HG02623 (cell line): ENCODE results near the gene BSDC1.
"Not testable (repeated sequence)": the region's sequence is repeated elsewhere in the genome, so short reads cannot be mapped to it uniquely, and the experiment has no call there.

Experiments
- ATAC-seq: cut with Tn5 transposase; IDR thresholded peaks from one replicate; pipeline ENCODE4 v1.9.1; 2021; ENCODE audit warnings: moderate library complexity; ENCODE audit not compliant: unreplicated experiment

Gene BSDC1

GRCh38 chr1:32361308-32361673, 33.0 kb downstream of the BSDC1 start:
- no peak for ATAC-seq

- ATAC-seq: no peak
Measured at GRCh38 chr1:32358435-32358834, 35.8 kb downstream of the BSDC1 start.

- ATAC-seq: no peak
Measured at GRCh38 chr1:32357614-32358013, 36.6 kb downstream of the BSDC1 start.

DNA sequence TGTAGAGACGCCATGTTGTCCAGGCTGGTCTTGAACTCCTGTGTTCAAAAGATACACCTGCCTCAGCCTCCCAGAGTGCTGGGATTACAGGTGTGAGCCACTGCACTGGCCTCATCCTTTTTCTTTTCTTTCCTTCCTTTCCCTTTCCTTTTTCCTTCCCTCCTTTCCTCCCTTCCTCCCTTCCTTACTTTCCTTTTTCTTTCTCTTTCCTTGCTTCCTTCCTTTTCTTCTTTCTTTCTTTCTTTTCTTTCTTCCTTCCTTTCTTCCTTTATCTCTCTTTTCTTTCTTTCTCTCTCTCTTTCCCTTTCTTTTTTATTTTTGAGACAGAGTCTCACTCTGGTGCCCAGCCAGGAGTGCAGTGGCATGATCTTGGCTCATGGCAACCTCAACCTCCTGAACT, 37.8 kb downstream of the BSDC1 start:
- ATAC-seq: no peak

DNA sequence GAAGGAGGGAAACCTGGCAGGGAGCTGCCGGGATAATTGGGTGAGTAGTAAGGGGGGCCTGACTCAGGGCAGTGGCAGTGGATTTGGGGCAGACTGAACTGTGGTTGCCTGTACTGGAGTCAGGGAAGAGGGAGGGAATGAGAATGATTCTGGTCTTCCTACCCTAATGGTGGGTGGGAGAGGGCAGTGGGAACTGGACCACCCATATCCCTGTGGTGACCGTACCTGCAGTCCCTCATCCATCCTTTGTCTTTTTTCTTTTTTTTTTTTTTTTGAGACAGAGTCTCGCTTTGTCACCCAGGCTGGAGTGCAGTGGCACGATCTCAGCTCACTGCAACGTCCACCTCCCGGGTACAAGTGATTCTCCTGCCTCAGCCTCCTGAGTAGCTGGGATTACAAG, 38.5 kb downstream of the BSDC1 start:
- not testable (repeated sequence) for ATAC-seq

DNA sequence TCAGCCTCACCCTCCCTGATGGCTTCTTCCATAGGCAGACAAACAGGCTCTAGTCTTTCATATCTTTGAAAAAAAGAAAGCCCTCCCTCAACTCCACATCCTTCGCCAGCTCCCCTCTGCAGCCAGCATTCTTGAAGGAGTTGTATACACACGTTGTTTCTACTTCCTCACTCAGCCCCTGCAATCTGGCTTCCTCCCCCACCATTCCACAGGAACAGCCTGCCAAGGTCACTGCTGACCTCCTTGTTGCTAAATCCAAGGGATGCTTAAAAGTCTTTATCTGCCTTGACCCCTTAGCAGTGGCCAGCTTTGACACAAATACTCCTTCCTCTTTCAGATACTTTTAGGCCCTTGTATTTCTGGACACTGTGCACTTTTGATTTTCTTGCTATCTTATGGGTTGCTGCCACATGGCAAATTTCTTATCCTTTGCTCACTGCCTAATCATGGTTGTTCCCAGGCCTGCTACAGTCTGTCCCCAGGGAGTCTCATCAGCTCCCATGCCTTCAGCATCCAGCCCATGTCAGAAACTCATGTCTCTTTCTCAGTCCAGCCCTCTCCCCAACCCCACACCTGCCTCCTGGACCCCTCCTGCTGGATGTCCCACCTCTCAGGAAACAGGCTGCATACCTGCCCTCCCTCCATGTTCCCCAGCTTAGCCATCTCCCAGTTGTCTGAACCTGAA, 40.2 kb downstream of the BSDC1 start:
- no peak for ATAC-seq

GRCh38 chr1:32353431-32353830, 40.8 kb downstream of the BSDC1 start:
- ATAC-seq: no peak

DNA sequence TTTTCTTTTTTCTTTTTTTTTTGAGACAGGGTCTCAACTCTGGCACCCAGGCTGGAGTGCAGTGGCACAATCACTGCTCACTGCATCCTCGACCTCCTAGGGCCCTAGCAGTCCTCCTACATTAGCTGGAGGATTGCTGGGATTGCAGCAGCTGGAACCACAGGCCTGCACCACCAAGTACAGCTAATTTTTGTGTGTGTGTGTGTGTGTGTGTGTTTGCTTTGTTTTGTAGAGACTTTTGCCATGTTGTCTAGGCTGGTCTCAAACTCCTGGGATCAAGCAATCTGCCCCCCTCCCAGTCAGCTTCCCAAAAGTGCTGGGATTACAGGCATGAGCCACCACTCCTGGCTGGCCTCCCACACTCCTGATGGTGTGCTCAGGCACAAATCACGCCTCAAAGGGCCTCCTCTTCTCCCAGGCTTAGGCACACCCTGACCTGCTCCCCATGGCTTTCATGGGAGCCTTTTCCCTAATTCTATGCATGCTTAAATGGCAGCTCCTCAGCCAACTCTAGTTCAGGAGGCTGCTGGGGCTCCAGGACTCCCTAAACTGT, 41.3 kb downstream of the BSDC1 start:
- ATAC-seq: no peak

GRCh38 chr1:32352239-32352745, 41.9 kb downstream of the BSDC1 start:
- ATAC-seq: no peak

- ATAC-seq: peak; percentile 79
Measured at GRCh38 chr1:32351399-32352238, 42.6 kb downstream of the BSDC1 start.

GRCh38 chr1:32350785-32351398, 43.3 kb downstream of the BSDC1 start:
- peak; percentile 31 for ATAC-seq

DNA sequence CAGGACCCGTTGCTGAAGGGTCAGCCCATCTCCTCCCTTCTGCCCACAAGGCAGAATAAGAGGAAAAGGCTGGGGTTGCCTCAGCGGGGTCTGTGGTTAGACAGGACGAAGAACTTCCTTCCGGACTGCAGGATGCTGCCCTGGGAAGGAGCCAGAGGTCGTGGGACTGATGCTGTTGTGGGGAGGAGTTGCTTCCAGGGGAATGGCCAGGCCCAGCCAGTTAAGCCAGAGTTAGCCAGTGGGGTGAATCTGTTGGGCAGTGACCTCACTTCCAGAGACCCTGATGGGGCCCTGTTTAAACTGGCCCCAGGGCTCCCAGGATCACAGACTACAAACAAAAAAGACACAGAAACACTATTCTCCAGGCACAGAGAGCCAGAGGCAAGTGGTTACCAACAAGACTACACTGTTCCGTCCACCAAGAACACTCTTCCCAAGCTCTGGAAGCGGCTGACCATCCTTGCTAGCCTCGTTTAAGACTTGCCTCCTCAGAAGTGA, 45.0 kb downstream of the BSDC1 start:
- ATAC-seq: no peak

GRCh38 chr1:32346532-32347157, 47.6 kb downstream of the BSDC1 start:
- ATAC-seq: no peak

GRCh38 chr1:32345289-32345827, 48.9 kb downstream of the BSDC1 start:
- no peak for ATAC-seq

DNA sequence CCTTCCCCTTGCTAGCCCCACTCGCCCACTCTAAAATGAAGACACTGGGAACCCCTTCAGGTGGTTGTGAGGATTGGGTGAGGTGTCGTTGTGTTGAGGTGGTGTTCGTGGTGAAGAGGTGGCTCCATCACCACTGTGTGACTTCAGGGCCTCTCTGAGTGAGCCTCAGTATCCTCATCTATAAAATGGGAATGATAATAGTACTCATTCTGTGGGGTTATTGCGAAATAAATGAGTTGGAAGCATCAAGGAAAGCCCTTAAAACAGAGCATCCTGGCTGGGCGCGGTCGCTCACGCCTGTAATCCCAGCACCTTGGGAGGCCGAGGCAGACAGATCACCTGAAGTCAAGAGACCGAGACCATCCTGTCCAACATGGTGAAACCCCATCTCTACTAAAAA, 51.5 kb downstream of the BSDC1 start:
- ATAC-seq: no peak

DNA sequence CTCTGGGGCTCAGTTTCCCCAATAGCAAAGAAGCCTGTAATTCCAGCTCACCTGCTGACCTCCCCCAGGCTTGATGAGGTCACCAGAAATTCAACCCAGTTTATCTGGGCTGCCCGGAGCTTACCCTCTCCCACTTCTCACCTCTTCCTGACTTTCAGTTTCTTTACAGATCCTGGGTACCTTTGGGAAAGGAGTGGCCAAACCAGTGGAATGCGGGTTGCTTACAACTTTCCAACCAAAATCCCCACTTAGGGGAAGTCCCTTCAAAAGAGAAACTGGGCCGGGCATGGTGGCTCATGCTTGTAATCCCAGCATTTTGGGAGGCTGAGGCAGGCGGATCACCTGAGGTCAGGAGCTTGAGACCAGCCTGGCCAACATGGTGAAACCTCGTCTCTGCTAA, 52.3 kb downstream of the BSDC1 start:
- no peak for ATAC-seq

- ATAC-seq: no peak
Measured at GRCh38 chr1:32341186-32341757, 53.0 kb downstream of the BSDC1 start.

- ATAC-seq: no peak
Measured at GRCh38 chr1:32339363-32339978, 54.8 kb downstream of the BSDC1 start.

- no peak for ATAC-seq
Measured at GRCh38 chr1:32338637-32339145, 55.5 kb downstream of the BSDC1 start.
